Left lung (tissue), 10 donors: ENCODE measurements around the gene YEATS4. TPM values are rescaled to one million over a fixed set of nuclear protein-coding genes. Genes with fewer than 3 reads are reported as not detected.

Experiments
- ATAC-seq: fragments of 200-7000 bp; cut with Tn5 transposase; one replicate; pipeline ENCODE4 v1.9.1; 2020; ENCODE audit warnings: moderate library complexity
- DNase-seq, 4 donors: peaks; one replicate each; pipeline ENCODE4 v3.0.0-alpha.2; 2013 to 2020
- H3K27ac ChIP-seq, 2 donors: fragments of 200-600 bp; sonication (generic) in 1 of 2; one replicate each; pipeline versions ENCODE4 v1.5.0 to v1.8.0; 2020 to 2021
- H3K27me3 ChIP-seq, 2 donors: fragments of 200-600 bp; sonication (generic) in 1 of 2; one replicate each; pipeline versions ENCODE4 v1.5.0 to v1.8.0; 2020 to 2021
- H3K36me3 ChIP-seq, 2 donors: fragments of 200-600 bp; sonication (generic) in 1 of 2; one replicate each; pipeline versions ENCODE4 v1.5.0 to v1.8.0; 2020 to 2021
- H3K4me1 ChIP-seq, 2 donors: fragments of 200-600 bp; one replicate each; pipeline ENCODE4 v1.8.0; 2021
- H3K4me3 ChIP-seq, 2 donors: fragments of 200-600 bp; sonication (generic) in 1 of 2; one replicate each; pipeline versions ENCODE4 v1.5.0 to v1.8.0; 2020 to 2021; ENCODE audit warnings: mild to moderate bottlenecking in 1 of 2
- H3K9me3 ChIP-seq, 2 donors: fragments of 200-600 bp; sonication (generic) in 1 of 2; one replicate each; pipeline versions ENCODE4 v1.5.0 to v1.8.0; 2020 to 2021
- CTCF ChIP-seq, 2 donors: fragments of 200-600 bp; sonication (generic) in 1 of 2; IDR thresholded peaks; one replicate each; pipeline versions ENCODE4 v1.5.0 to v1.8.0; 2021; ENCODE audit warnings: antibody characterized with exemption in 2 of 2
- intact Hi-C, 2 donors: fragments of 100-400 bp; cut with DNase I; formaldehyde crosslinking; loops; one replicate each; pipeline versions ENCODE4 v1.11.2 to v1.14.2; 2022
- polyA plus RNA-seq, 6 donors: library from polyadenylated mRNA; unstranded; fragments of 120-200 nt; gene quantifications; one replicate each; pipeline ENCODE4 v1.2.1, GENCODE V29; 2013; ENCODE audit not compliant: insufficient read length in 6 of 6
- total RNA-seq, 2 donors: library from RNA; stranded (reverse); fragmentation: NEBNext Ultra II Directional; extraction: Animal tissue kit (Norgen Biotek cat#: 25700); gene quantifications; one replicate each; pipeline ENCODE4 v1.2.1, GENCODE V29; 2021
- donor health status: DM: no; HTN: yes; CAD: no.
- donor health status: DM: no; HTN: no; CAD: no.

YEATS4 gene
- total and polyA plus RNA-seq, 8 donors: 10.1 to 24.4 (median 21.7) TPM

GRCh38 chr12:69341328-69341727 is 18.2 kb upstream of the YEATS4 start:
- peak overlapping the region in 1 of 2 donors; percentile 85 for H3K27ac ChIP-seq
- H3K9me3 ChIP-seq: no peaks in the 10 kb centered on the region
- DNase-seq (peak in 1 of 4 donors; percentile 47), ATAC-seq (peak; percentile 57)
- H3K27me3 ChIP-seq: no peaks in the 10 kb centered on the region
- H3K4me1 ChIP-seq: peaks cover 5 to 87% of the 10 kb centered on the region in 2 donors
- H3K4me3 ChIP-seq: no peak overlapping the region
- no peak for TF ChIP-seq CTCF (IDR thresholded peaks at IDR 0.05)
- H3K36me3 ChIP-seq: no peaks in the 10 kb centered on the region
- intact Hi-C loops: no loop called here

GRCh38 chr12:69342421-69342820 is 17.1 kb upstream of the YEATS4 start:
- no peak for TF ChIP-seq CTCF (IDR thresholded peaks at IDR 0.05)
- Histone ChIP-seq H3K36me3 (no peaks in the 10 kb centered on the region), H3K27me3 (no peaks in the 10 kb centered on the region), H3K4me3 (no peak overlapping the region), H3K27ac (peak overlapping the region in 1 of 2 donors; percentile 71), H3K9me3 (no peaks in the 10 kb centered on the region), H3K4me1 (peaks cover 5 to 79% of the 10 kb centered on the region in 2 donors)
- ATAC-seq: no peak
- no peak for DNase-seq
- intact Hi-C loops: no loop called here

DNA sequence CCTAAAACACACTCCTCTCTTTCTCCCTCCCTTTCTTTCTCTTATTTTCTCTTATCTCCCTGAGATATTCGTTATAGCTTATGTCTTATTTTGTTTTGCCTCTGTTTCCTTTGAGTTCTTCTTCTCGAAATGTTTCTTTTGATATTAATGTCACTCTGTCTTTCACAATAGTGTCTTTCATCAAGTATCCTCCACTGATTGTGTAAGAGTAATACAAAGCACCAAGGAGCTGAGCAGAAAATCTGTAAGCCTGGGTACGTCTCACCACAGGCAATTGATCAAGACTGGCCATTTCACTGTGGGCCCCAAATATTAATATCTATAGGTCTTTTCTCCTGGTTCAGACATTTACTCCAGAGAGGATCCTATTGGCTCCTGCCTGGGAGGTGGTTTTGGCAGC is 16.2 kb upstream of the YEATS4 start:
- TF ChIP-seq CTCF (IDR thresholded peaks at IDR 0.05): no peak
- Histone ChIP-seq H3K9me3 (no peaks in the 10 kb centered on the region), H3K36me3 (no peaks in the 10 kb centered on the region), H3K4me3 (no peak overlapping the region), H3K4me1 (peaks cover 5 to 75% of the 10 kb centered on the region in 2 donors), H3K27me3 (no peaks in the 10 kb centered on the region), H3K27ac (peak overlapping the region in 1 of 2 donors; percentile 71)
- intact Hi-C loops: no loop called here
- DNase-seq: no peak
- peak; percentile 11 for ATAC-seq

DNA sequence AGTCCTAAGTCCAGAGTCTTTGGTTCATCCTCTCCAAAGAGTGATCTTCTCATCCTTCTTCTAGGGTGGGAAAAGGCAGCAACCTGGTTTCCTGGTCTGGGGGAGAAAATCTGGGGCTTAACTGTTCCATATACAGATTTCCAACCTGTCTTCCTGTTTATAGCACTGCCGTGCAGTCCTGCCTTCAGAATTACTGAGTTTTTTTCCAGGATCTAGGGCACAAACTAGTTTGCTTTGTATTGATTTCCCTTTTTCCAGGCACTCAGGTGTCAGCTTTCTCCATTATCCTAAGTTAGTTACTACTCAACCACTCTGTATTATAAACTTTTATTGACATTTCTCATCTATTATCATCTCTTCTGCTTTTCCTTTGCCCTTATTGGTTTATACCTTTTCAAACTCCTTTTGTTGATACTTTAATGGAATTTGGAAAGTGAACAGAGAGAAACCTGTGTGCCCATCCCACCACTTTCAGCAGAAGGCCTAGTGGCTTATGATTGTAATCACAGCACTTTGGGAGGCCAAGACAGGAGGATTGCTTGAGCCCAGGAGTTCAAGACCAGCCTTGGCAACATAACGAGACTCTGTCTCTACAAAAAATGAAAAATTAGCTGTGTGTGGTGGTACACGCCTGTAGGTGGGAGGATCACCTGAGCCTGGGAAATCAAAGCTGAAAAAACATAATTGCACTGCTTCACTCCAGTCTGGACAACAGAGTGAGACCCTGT is 15.5 kb upstream of the YEATS4 start:
- Histone ChIP-seq H3K27ac (peak overlapping the region in 1 of 2 donors; percentile 71), H3K4me3 (no peak overlapping the region), H3K27me3 (no peaks in the 10 kb centered on the region), H3K9me3 (no peaks in the 10 kb centered on the region), H3K36me3 (no peaks in the 10 kb centered on the region), H3K4me1 (peaks cover 5 to 68% of the 10 kb centered on the region in 2 donors)
- no peak for TF ChIP-seq CTCF (IDR thresholded peaks at IDR 0.05)
- intact Hi-C loops: no loop called here
- DNase-seq (no peak), ATAC-seq (no peak)

DNA sequence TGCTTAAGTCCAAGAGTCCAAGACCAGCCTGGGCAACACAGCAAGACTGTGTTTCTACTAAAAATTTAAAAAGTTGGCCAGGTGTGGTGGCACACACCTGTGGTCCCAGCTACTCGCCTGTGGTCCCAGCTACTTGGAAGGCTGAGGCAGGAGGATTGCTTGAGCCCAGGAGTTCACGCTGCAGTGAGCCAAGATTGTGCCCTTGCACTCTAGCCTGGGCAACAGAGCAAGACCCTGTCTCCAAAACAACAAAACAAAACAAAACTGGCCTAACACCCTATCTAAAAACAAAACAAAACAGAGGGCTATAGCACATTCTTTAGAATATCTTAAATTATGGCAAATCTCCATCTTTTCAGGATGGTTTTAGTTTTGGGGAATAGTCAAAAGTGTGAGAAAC is 14.5 kb upstream of the YEATS4 start:
- Histone ChIP-seq H3K27me3 (no peaks in the 10 kb centered on the region), H3K4me1 (peaks cover 5 to 63% of the 10 kb centered on the region in 2 donors), H3K27ac (no peak overlapping the region), H3K9me3 (no peaks in the 10 kb centered on the region), H3K36me3 (no peaks in the 10 kb centered on the region), H3K4me3 (no peak overlapping the region)
- ATAC-seq: no peak
- intact Hi-C loops: no loop called here
- no peak for TF ChIP-seq CTCF (IDR thresholded peaks at IDR 0.05)
- no peak for DNase-seq
